Activated T-helper 9 cell treated with anti-CD3 and anti-CD28 coated beads, Interleukin-2, amount 50 U/mL, for 16 hours (primary cell): Measurements from ENCODE around the gene ZFAND2B.
"Not testable (repeated sequence)": the region's sequence is repeated elsewhere in the genome, so short reads cannot be mapped to it uniquely, and the experiment has no call there.

Source experiments
- DNase-seq: peaks from one replicate; pipeline ENCODE4 v3.0.0-alpha.2; 2020; ENCODE audit warnings: low read depth

The ZFAND2B gene

GRCh38 chr2:219175928-219176817 lies 30.4 kb upstream of the ZFAND2B start:
- no peak for DNase-seq

GRCh38 chr2:219176818-219177551 lies 29.6 kb upstream of the ZFAND2B start, which contains the start of gene CNPPD1:
Gene CNPPD1, minus strand, starts transcription at chr2:219176925. Its CDS starts 97 bp downstream, at chr2:219176828.
- DNase-seq, result peak; percentile 82

GRCh38 chr2:219177552-219178376 lies 28.8 kb upstream of the ZFAND2B start, which contains the start of gene RETREG2:
Gene RETREG2, plus strand, starts transcription at chr2:219178275. Its CDS starts 78 bp downstream, at chr2:219178353.
- peak; percentile 70 for DNase-seq

DNA sequence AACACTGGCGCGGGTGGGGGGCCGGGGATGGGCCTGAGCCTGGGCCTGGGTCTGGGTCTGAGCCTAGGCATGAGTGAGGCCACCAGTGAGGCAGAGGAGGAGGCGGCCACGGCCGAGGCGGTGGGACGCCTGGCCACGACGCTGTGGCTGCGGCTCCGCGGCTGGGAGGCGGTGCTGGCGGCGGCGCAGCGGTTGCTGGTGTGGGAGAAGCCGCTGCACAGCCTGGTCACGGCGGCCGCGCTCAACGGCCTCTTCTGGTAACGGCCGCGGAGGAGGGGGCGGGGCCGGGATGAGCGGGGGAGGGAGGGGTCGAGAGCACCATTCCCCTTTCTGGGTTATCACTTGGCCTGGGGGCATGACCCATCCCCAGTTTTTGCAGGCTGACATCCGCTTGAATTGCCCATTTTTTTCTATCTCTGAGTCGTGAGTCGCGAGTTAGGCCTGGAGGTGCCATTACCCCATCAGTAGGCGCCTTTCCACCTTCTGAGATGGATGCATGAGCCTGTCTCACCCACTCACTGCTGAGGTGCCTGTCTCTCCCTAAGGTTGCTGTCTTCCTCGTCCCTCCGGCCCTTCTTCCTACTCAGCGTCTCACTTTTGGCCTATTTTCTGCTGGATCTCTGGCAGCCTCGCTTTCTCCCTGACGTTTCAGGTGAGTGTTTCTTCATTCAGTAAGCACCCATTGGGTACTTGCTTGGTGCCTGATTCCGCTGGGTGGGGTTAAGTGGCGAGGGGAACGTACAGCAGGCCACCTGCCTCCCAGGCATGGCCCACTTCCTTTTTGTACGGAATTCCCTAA lies 28.0 kb upstream of the ZFAND2B start:
- DNase-seq, result peak; percentile 26

- DNase-seq, result no peak
Measured at GRCh38 chr2:219179601-219180465, 26.7 kb upstream of the ZFAND2B start.

DNA sequence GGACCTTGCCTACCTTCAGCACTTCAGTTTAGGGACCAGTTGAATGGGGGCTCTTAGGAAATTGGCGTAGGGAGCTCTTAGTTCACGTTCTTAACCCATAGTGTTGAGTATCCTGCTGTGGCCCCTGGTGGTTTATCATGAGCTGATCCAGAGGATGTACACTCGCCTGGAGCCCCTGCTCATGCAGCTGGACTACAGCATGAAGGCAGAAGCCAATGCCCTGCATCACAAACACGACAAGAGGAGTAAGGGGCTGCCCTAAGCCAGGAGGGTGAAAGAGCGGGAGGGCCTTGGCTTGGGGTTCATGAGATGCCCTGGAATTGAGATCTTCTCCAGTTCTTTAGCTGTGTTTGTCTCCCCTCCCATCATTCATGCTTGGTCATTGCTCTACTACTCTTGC lies 25.6 kb upstream of the ZFAND2B start:
- no peak for DNase-seq

GRCh38 chr2:219181531-219181930 lies 25.1 kb upstream of the ZFAND2B start:
- DNase-seq, result no peak

DNA sequence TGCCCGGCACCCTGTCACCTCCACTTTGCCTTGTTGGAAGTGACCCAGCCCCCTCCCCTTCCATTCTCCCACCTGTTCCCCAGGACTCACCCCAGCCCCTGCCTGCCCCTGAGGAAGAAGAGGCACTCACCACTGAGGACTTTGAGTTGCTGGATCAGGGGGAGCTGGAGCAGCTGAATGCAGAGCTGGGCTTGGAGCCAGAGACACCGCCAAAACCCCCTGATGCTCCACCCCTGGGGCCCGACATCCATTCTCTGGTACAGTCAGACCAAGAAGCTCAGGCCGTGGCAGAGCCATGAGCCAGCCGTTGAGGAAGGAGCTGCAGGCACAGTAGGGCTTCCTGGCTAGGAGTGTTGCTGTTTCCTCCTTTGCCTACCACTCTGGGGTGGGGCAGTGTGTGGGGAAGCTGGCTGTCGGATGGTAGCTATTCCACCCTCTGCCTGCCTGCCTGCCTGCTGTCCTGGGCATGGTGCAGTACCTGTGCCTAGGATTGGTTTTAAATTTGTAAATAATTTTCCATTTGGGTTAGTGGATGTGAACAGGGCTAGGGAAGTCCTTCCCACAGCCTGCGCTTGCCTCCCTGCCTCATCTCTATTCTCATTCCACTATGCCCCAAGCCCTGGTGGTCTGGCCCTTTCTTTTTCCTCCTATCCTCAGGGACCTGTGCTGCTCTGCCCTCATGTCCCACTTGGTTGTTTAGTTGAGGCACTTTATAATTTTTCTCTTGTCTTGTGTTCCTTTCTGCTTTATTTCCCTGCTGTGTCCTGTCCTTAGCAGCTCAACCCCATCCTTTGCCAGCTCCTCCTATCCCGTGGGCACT lies 24.0 kb upstream of the ZFAND2B start:
- no peak for DNase-seq

DNA sequence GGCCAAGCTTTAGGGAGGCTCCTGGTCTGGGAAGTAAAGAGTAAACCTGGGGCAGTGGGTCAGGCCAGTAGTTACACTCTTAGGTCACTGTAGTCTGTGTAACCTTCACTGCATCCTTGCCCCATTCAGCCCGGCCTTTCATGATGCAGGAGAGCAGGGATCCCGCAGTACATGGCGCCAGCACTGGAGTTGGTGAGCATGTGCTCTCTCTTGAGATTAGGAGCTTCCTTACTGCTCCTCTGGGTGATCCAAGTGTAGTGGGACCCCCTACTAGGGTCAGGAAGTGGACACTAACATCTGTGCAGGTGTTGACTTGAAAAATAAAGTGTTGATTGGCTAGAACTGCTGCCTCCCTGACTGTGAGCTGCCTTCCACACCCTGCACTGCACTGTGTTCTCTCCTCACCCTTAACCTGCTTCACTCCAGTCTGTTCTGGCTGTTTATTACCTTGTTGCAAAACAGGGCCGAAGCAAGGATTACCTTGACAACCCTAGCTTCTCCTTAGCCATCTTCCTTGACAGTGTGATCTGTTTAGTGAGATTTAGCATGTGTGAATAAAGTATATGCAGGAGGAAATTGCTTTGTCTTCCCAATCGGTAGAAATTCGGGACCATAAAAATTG lies 23.3 kb upstream of the ZFAND2B start:
- no peak for DNase-seq

DNA sequence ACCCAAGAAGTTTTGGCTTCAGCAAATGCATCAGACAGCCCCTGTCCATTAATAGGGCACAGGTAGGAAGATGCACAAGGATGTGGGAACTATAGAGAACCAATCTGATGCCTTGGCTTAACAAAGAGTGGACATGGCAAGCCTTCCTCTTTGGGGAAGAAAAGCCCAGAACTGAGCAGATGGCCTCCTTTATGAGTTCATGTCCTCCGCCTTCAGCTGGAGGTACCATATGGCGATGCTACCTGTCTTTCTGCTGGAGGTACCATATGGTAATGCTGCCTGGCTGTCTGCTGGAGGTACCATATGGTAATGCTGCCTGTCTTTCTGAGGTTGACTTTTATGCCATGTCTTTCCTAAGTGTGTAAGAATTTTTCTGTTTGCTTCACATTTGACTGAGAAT lies 22.5 kb upstream of the ZFAND2B start:
- no peak for DNase-seq

DNA sequence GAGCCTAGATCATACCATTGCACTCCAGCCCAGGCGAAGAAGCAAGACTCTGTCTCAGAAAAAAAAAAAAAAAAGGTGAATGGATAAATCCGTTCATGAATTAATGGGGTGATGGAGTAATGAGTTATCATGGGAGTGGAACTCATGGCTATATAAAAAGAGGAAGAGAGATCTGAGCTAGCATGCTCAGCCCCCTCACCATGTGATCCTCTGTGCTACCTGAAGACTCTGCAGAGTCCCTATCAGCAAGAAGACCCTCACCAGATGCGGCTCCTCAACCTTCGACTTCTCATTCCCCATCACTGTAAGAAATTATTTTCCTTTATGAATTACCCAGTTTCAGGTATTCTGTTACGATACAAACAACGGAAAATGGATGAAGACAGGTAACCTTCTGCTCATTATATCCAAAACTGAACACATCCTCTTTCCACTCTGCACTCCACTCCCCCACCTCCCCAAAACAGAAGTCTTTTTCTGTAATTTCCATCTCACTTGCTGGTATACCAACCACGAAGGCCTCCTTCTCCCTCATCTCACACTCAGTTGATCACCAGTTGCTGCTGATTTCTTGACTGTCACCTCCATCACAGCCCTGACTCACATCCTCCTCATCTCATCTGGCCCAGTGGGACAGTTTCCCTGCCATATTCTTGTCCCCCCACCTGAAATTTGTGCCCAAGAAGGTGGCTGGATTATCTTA lies 19.7 kb upstream of the ZFAND2B start:
- no peak for DNase-seq

DNA sequence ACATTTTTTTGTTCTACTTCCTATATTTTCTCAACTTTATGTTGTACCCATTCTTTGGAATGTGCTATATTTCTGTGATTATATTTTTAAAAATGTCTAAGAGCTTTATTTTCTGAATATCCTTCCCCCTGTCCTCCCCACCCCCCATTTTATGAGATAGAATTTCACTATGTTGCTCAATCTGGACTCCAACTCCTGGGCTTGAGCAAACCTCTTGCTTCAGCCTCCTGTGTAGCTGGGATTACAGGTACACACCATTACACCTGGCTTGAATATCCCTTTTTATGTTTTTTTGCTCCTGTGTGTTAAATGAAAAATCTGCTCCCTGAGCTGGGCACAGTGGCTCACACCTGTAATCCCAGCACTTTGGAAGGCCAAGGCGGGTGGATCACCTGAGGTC lies 9.2 kb upstream of the ZFAND2B start:
- DNase-seq, result no peak

DNA sequence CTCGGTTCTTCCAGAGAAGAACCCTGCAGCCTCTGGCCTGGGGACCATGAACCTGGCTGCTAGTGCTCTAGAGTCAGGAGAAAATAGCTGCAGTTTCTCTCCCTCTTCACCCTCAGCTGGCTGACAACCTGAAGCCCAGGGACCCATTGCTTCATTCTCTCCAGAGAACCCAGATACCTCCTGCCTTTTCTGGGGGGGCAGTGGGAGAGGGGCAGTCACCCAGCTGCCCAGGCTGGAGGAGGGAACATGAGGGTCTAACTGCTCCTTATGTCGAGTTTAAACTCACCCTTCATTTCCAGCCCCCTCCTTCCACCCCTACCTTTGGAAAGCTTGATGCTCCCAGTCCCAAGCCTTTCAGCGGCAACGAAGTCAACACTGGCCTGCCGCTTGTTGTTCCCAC lies 7.6 kb upstream of the ZFAND2B start:
- no peak for DNase-seq

- no peak for DNase-seq
Measured at GRCh38 chr2:219199470-219200211, 6.9 kb upstream of the ZFAND2B start.

- DNase-seq, result not testable (repeated sequence)
Measured at GRCh38 chr2:219200502-219201326, 5.9 kb upstream of the ZFAND2B start.

DNA sequence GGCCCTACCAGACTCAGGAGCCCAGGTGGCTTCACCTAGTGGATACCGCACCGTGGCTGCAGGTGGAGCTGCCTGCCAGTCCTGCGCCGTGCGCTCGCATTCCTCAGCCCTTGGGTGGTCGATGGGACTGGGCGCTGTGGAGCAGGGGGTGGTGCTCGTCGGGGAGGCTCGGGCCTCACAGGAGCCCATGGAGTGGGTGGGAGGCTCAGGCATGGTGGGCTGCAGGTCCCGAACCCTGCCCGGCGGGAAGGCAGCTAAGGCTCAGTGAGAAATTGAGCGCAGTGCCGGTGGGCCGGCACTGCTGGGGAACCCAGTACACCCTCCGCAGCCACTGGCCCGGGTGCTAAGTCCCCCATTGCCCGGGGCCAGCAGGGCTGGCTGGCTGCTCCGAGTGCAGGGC lies 5.3 kb upstream of the ZFAND2B start:
- not testable (repeated sequence) for DNase-seq
